Ascending aorta (tissue), 2 donors: ENCODE measurements around the gene GRID2. TPM values are rescaled to one million over a fixed set of nuclear protein-coding genes. Genes with fewer than 3 reads are reported as not detected.

Experiments
- DNase-seq, 2 donors: peaks; one replicate each; pipeline ENCODE4 v3.0.0-alpha.2; 2019; ENCODE audit warnings: low spot score in 2 of 2
- H3K27ac ChIP-seq, 2 donors: fragments of 200-600 bp; sonication (generic); one replicate each; pipeline ENCODE4 v1.5.1; 2016 to 2017; ENCODE audit warnings: mild to moderate bottlenecking in 1 of 2
- H3K27me3 ChIP-seq: fragments of 200-600 bp; sonication (generic); one replicate; pipeline ENCODE4 v1.5.1; 2017
- H3K36me3 ChIP-seq, 2 donors: fragments of 200-600 bp; sonication (generic); one replicate each; pipeline ENCODE4 v1.5.1; 2016
- H3K4me1 ChIP-seq, 2 donors: fragments of 200-600 bp; sonication (generic); one replicate each; pipeline ENCODE4 v1.5.1; 2016 to 2017; ENCODE audit warnings: mild to moderate bottlenecking in 1 of 2
- H3K4me3 ChIP-seq, 2 donors: fragments of 200-600 bp; sonication (generic); one replicate each; pipeline ENCODE4 v1.5.1; 2016 to 2017; ENCODE audit warnings: mild to moderate bottlenecking in 1 of 2
- H3K9me3 ChIP-seq, 2 donors: fragments of 200-600 bp; sonication (generic); one replicate each; pipeline ENCODE4 v1.5.1; 2016
- CTCF ChIP-seq, 3 experiments: fragments of 200-600 bp in 2 of 3; fragments of 450-650 bp in 1 of 3; sonication (generic) in 2 of 3; IDR thresholded peaks; one replicate each; pipeline ENCODE4 v1.5.1; 2016 to 2019; ENCODE audit warnings: antibody characterized with exemption in 3 of 3, mild to moderate bottlenecking in 1 of 3, moderate library complexity in 1 of 3
- intact Hi-C: fragments of 100-400 bp; cut with DNase I; formaldehyde crosslinking; loops from one replicate; pipeline ENCODE4 v1.15.1; 2023
- total RNA-seq: library from RNA; depleted of rRNA; stranded (reverse); fragments of >200 nt; gene quantifications from one replicate; pipeline ENCODE4 v1.1.0, GENCODE V29; 2016

The GRID2 gene
- total RNA-seq, 1 donor from 2014 or later = not detected

GRCh38 chr4:93030670-93031069 is 726.9 kb downstream of the GRID2 start:
- intact Hi-C loops = no loop called here
- H3K27ac ChIP-seq = no peak overlapping the region
- H3K4me3 ChIP-seq = no peak overlapping the region
- no peaks in the 10 kb centered on the region for H3K9me3 ChIP-seq
- H3K36me3 ChIP-seq = no peaks in the 10 kb centered on the region
- no peaks in the 10 kb centered on the region for H3K4me1 ChIP-seq
- no peaks in the 10 kb centered on the region for H3K27me3 ChIP-seq
- no peak for DNase-seq
- TF ChIP-seq CTCF (IDR thresholded peaks at IDR 0.05) = no peak

GRCh38 chr4:93031431-93032098 is 727.8 kb downstream of the GRID2 start:
- intact Hi-C loops = no loop called here
- H3K36me3 ChIP-seq = no peaks in the 10 kb centered on the region
- DNase-seq = no peak
- no peak overlapping the region for H3K4me3 ChIP-seq
- TF ChIP-seq CTCF (IDR thresholded peaks at IDR 0.05) = no peak
- H3K4me1 ChIP-seq = no peaks in the 10 kb centered on the region
- no peaks in the 10 kb centered on the region for H3K9me3 ChIP-seq
- H3K27ac ChIP-seq = no peak overlapping the region
- H3K27me3 ChIP-seq = no peaks in the 10 kb centered on the region

GRCh38 chr4:93042746-93043145 is 739.0 kb downstream of the GRID2 start:
- no peak for TF ChIP-seq CTCF (IDR thresholded peaks at IDR 0.05)
- intact Hi-C loops = no loop called here
- H3K36me3 ChIP-seq = no peaks in the 10 kb centered on the region
- H3K27ac ChIP-seq = no peak overlapping the region
- H3K27me3 ChIP-seq = no peaks in the 10 kb centered on the region
- no peaks in the 10 kb centered on the region for H3K4me1 ChIP-seq
- H3K4me3 ChIP-seq = no peak overlapping the region
- no peaks in the 10 kb centered on the region for H3K9me3 ChIP-seq
- no peak for DNase-seq

- no peaks in the 10 kb centered on the region for H3K9me3 ChIP-seq
- H3K4me3 ChIP-seq = no peak overlapping the region
- H3K27ac ChIP-seq = no peak overlapping the region
- no peaks in the 10 kb centered on the region for H3K27me3 ChIP-seq
- DNase-seq = no peak
- no peak for TF ChIP-seq CTCF (IDR thresholded peaks at IDR 0.05)
- intact Hi-C loops = no loop called here
- H3K4me1 ChIP-seq = no peaks in the 10 kb centered on the region
- no peaks in the 10 kb centered on the region for H3K36me3 ChIP-seq
Observed at GRCh38 chr4:93053140-93053539, 749.4 kb downstream of the GRID2 start.

GRCh38 chr4:93061826-93062225 is 758.1 kb downstream of the GRID2 start:
- Histone ChIP-seq H3K9me3 (no peaks in the 10 kb centered on the region), H3K36me3 (no peaks in the 10 kb centered on the region), H3K27ac (no peak overlapping the region), H3K4me3 (no peak overlapping the region), H3K27me3 (no peaks in the 10 kb centered on the region), H3K4me1 (no peaks in the 10 kb centered on the region)
- intact Hi-C loops = no loop called here
- DNase-seq = no peak
- TF ChIP-seq CTCF (IDR thresholded peaks at IDR 0.05) = no peak

- no peak overlapping the region for H3K4me3 ChIP-seq
- no peaks in the 10 kb centered on the region for H3K9me3 ChIP-seq
- no peaks in the 10 kb centered on the region for H3K36me3 ChIP-seq
- no peak overlapping the region for H3K27ac ChIP-seq
- intact Hi-C loops = no loop called here
- H3K27me3 ChIP-seq = no peaks in the 10 kb centered on the region
- no peaks in the 10 kb centered on the region for H3K4me1 ChIP-seq
- DNase-seq = no peak
- TF ChIP-seq CTCF (IDR thresholded peaks at IDR 0.05) = no peak
Observed at GRCh38 chr4:93063325-93063724, 759.6 kb downstream of the GRID2 start.
